Hepatocyte (in vitro differentiated cells): Measurements from ENCODE around the gene NLRX1. TPM values are rescaled to one million over a fixed set of nuclear protein-coding genes. Genes with fewer than 3 reads are reported as not detected.

Experiments used
- DNase-seq: peaks from one replicate; pipeline ENCODE4 v3.0.0-alpha.2; 2016; ENCODE audit warnings: low spot score
- H2AFZ ChIP-seq: fragments of 200-600 bp; sonication (generic); 2 replicates; pipeline ENCODE4 v1.6.0; 2016; ENCODE audit warnings: antibody characterized with exemption, mild to moderate bottlenecking
- H3K27ac ChIP-seq: fragments of 200-600 bp; sonication (generic); 2 replicates; pipeline ENCODE4 v1.5.1; 2016; ENCODE audit warnings: mild to moderate bottlenecking
- H3K27me3 ChIP-seq: fragments of 200-600 bp; sonication (generic); 2 replicates; pipeline ENCODE4 v1.6.1; 2016
- H3K36me3 ChIP-seq: fragments of 200-600 bp; sonication (generic); replicated peaks from 2 replicates; pipeline ENCODE4 v1.5.1; 2016; ENCODE audit warnings: low read depth; ENCODE audit not compliant: insufficient read depth
- H3K4me1 ChIP-seq: fragments of 200-600 bp; sonication (generic); 2 replicates; pipeline ENCODE4 v1.5.1; 2016; ENCODE audit warnings: mild to moderate bottlenecking, moderate library complexity; ENCODE audit not compliant: insufficient read depth
- H3K4me2 ChIP-seq: fragments of 200-600 bp; sonication (generic); 2 replicates; pipeline ENCODE4 v1.6.0; 2016
- H3K4me3 ChIP-seq: fragments of 200-600 bp; sonication (generic); 2 replicates; pipeline ENCODE4 v1.5.1; 2016; ENCODE audit warnings: mild to moderate bottlenecking
- H3K79me2 ChIP-seq: fragments of 200-600 bp; sonication (generic); 2 replicates; pipeline ENCODE4 v1.6.0; 2017; ENCODE audit warnings: mild to moderate bottlenecking
- H3K9me2 ChIP-seq: fragments of 200-600 bp; sonication (generic); replicated peaks from 2 replicates; pipeline ENCODE4 v1.6.0; 2017; ENCODE audit warnings: mild to moderate bottlenecking; ENCODE audit not compliant: insufficient read depth
- H3K9me3 ChIP-seq: fragments of 200-600 bp; sonication (generic); 2 replicates; pipeline ENCODE4 v1.5.1; 2016; ENCODE audit warnings: low read depth, mild to moderate bottlenecking
- H4K20me1 ChIP-seq: fragments of 200-600 bp; sonication (generic); 2 replicates; pipeline ENCODE4 v1.6.0; 2016; ENCODE audit warnings: mild to moderate bottlenecking; ENCODE audit not compliant: insufficient read depth, poor library complexity, severe bottlenecking
- CTCF ChIP-seq: fragments of 200-600 bp; sonication (generic); IDR thresholded peaks from 2 replicates; pipeline ENCODE4 v1.5.1; 2016; ENCODE audit warnings: antibody characterized with exemption, mild to moderate bottlenecking; ENCODE audit not compliant: poor library complexity
- EZH2 ChIP-seq: fragments of 200-600 bp; sonication (generic); IDR thresholded peaks from 2 replicates; pipeline ENCODE4 v1.6.1; 2016; ENCODE audit warnings: antibody characterized with exemption, mild to moderate bottlenecking, borderline replicate concordance
- EZH2phosphoT487 ChIP-seq: fragments of 200-600 bp; sonication (generic); IDR thresholded peaks from one replicate; pipeline ENCODE4 v1.6.1; 2018; ENCODE audit warnings: antibody characterized with exemption, mild to moderate bottlenecking, low read depth, moderate library complexity; ENCODE audit not compliant: unreplicated experiment, severe bottlenecking
- WGBS: methylation state at CpG from one replicate; pipeline ENCODE4 v1.1.6; 2016; ENCODE audit warnings: low lambda C conversion rate; ENCODE audit errors: missing lambda C conversion rate; 5-methylcytosine and 5-hydroxymethylcytosine counted together
- polyA plus RNA-seq: library from polyadenylated mRNA; unstranded; fragments of >200 nt; fragmentation: Nextera tagmentation; extraction: Ambion mirVana; gene quantifications from 2 replicates; pipeline ENCODE4 v1.2.1, GENCODE V29; 2016
- total RNA-seq: library from RNA; depleted of rRNA; stranded (reverse); fragments of >200 nt; gene quantifications from 2 replicates; pipeline ENCODE4 v1.2.3, GENCODE V29; 2014

Gene NLRX1
- total and polyA plus RNA-seq, 2 experiments from 2014 or later: 9.4 to 13.3 TPM

- Histone ChIP-seq H3K9me2 (no peaks in the 10 kb centered on the region), H2AFZ (no peak overlapping the region), H4K20me1 (no peaks in the 10 kb centered on the region), H3K4me2 (peak overlapping the region; percentile 73), H3K27ac (peak overlapping the region; percentile 84), H3K36me3 (no peaks in the 10 kb centered on the region), H3K4me3 (no peak overlapping the region), H3K27me3 (no peaks in the 10 kb centered on the region), H3K9me3 (no peaks in the 10 kb centered on the region), H3K79me2 (no peaks in the 10 kb centered on the region), H3K4me1 (peaks cover 7% of the 10 kb centered on the region)
- TF ChIP-seq CTCF (no peak), EZH2 (no peak), EZH2phosphoT487 (no peak)
- DNase-seq: no peak
- 49% methylated on average over 15 of the region's 15 CpGs for WGBS
Observed at GRCh38 chr11:119185981-119186634, 17.6 kb downstream of the NLRX1 start.

GRCh38 chr11:119187123-119187892 is 18.8 kb downstream of the NLRX1 start:
- Histone ChIP-seq H3K4me3 (no peak overlapping the region), H2AFZ (no peak overlapping the region), H3K4me2 (no peak overlapping the region), H3K27ac (no peak overlapping the region), H3K36me3 (no peaks in the 10 kb centered on the region), H3K4me1 (peaks cover 7% of the 10 kb centered on the region), H3K9me2 (no peaks in the 10 kb centered on the region), H3K27me3 (no peaks in the 10 kb centered on the region), H3K79me2 (no peaks in the 10 kb centered on the region), H3K9me3 (no peaks in the 10 kb centered on the region), H4K20me1 (no peaks in the 10 kb centered on the region)
- DNase-seq: no peak
- 89% methylated on average over 20 of the region's 21 CpGs for WGBS
- TF ChIP-seq EZH2phosphoT487: no peak
- TF ChIP-seq EZH2: no peak
- TF ChIP-seq CTCF: no peak

GRCh38 chr11:119188067-119188466 is 19.5 kb downstream of the NLRX1 start:
- TF ChIP-seq CTCF: no peak
- TF ChIP-seq EZH2: no peak
- TF ChIP-seq EZH2phosphoT487: no peak
- Histone ChIP-seq H3K4me1 (peaks cover 7% of the 10 kb centered on the region), H4K20me1 (no peaks in the 10 kb centered on the region), H2AFZ (no peak overlapping the region), H3K4me3 (no peak overlapping the region), H3K27ac (no peak overlapping the region), H3K79me2 (no peaks in the 10 kb centered on the region), H3K4me2 (no peak overlapping the region), H3K36me3 (no peaks in the 10 kb centered on the region), H3K9me3 (no peaks in the 10 kb centered on the region), H3K27me3 (no peaks in the 10 kb centered on the region), H3K9me2 (no peaks in the 10 kb centered on the region)
- 89% methylated on average over 6 of the region's 11 CpGs for WGBS
- DNase-seq: no peak
